Nucleus accumbens (tissue), 56 donors: ENCODE data around the gene GRID2.
"Not testable (repeated sequence)": the region's sequence is repeated elsewhere in the genome, so short reads cannot be mapped to it uniquely, and the experiment has no call there.

ENCODE experiments used
- DNase-seq, 56 donors: peaks; one replicate each; lab custom pipeline; 2025; lab: John Stamatoyannopoulos, UW

Gene GRID2

DNA sequence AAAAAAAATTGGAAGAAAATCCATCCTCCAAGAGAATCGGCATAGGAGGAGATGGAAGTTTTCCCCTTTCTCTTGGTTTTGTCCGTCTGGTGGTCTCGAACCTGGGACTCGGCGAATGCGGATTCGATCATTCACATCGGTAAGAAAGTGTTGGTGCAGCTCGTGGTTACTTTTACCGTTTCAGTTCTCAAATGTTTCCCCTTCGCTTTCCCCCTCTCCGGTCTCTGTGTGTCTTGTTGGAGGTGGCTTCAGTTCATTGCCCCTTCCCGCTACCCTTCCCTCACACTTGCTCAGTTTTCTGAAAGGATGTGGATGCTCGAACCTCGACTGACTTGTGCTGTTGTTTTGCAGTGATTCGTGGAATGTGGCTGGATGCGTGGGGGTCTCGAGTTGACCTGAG is 840 bp downstream of the GRID2 start:
- peak in 36 of 56 donors; percentile 1 to 60 (median 33) for DNase-seq

DNA sequence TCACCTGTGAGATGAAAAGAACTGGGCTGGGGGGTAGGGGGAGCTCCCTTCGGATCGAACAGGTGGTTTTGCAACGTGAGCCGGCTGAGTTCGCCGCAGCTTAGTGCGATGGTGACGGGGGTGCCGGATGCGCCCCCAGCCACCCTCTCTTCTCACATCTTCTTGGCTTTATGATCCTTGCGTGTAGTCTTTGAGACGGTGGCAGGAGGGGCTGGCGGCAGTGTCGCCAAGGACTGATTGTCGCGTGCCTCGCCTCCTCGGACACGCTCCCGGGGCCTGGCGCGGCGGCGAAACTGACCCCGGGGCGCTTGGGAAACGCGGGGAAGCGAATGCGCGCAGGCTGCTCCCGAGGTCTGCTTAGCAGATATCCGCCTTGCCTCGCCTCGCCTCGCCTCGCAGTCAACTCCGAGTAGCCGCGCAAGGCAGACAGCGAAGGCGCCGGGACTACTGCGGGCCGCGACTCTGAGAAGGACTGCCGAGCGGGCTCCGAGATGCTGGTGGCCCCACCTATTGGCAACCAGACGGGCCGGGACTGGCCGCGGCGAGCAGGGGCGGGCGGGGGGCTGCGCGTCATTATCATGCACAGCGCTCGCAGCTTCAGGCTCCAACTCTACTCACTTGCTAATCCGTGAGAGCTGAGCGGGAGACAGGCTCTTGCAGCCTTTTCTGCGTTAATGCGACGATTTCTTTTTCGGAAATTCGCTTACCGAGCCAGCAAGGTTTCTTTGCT is 1.5 kb downstream of the GRID2 start:
- peak in 55 of 56 donors; percentile 33 to 93 (median 82) for DNase-seq

DNA sequence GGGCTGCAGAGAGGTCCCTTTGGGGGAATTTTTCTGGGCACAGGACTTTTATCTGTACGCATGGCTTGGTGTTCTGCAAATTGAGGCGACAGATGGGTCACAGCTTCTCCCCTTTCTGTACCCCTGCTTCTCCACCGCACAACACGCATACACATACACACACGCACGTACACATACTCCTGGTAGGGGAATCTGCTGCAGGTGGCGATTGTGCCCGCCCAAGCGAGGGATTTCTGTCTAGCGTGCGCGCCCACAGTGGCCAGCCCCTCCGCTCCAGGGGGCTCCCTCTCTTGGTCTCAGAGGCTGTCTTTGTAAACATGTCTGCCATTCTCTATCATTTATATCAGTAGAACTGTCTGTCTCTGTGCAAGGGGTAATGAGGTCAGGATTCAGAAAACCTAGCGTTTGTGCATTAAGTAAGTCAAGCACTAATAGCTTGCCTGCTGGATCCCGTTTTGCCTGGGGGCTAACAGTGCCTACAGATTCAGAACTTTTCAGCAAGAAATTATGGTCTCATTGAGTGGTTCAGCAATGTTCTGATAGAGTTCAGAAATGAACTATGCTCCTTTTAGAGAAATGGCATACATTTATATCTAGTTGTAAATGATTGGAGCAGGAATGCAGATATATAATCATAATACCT is 2.2 kb downstream of the GRID2 start:
- peak in 40 of 56 donors; percentile 4 to 80 (median 55) for DNase-seq

DNA sequence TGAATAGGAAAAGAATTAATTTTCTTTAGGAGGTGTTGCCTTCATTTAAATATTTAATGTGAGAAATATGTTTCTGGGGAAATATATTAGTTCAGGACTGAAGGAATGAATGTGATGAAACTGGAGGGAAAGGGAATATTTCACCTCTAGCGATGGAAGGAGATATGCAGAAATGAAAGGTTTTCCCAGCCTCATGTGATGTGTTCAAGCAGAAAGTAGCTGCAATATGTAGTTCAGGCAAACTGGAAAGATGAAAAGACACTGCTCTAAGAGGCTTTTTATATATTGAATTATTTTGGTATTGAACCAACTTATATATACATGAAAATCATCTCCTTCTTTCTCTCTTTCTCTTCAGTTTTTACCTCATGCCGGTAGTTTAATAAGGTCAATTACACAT is 3.4 kb downstream of the GRID2 start:
- DNase-seq = no peak

DNA sequence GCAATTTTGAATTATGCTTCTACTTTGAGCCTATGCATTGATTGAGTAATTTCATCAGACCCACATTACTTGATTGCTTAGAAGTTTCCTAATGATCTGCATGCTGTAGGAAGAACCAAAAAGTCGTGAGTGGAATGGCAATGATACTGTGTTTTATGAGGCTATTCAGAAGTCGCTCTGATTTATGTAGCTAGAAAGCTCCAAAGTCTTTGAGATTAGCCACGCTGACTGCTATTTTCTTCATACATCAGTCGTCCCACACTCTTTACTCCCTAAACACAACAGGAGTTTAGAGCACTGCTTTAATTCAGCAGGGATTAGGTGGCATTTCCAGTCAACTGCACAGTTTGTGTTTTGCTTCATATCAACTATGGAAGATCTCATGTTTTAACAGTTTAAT is 4.1 kb downstream of the GRID2 start:
- DNase-seq = peak in 3 of 56 donors; percentile 1 to 25 (median 14)

DNA sequence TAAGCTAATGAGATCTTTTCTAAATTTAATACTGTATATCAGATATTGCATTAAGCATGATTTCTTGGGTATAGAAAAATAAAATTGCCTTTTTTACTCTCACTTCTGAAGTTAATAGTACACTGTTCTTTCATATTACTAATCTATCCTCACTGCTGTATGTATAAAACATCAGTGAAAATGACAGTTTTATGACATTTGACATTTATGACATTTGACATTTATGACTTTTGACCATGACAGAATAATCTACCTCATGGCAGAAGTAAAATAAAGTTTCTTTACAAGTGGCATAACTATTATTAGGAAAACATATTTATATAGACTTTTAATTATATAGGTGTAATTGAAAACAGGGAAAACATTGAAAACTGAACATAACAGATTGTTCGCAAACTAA is 13.3 kb downstream of the GRID2 start:
- no peak for DNase-seq

DNA sequence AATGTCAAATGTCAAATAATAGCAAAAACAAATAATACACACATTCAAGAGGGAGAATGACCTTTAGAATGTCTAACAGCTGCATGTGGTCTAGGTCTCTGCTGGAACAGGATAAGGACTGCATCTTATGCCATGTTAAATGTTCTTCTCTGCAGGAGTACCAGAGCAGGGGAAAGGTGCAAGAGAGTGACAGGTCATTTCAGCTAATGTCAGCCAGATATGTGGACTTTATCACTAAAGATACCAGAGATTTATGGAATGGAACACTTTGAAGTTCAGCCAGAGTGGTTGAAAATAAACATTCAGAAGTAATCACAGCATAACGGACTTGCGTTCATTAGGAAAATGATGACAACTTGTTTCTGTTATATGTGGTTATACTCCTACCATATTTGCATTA is 24.3 kb downstream of the GRID2 start:
- DNase-seq = no peak

DNA sequence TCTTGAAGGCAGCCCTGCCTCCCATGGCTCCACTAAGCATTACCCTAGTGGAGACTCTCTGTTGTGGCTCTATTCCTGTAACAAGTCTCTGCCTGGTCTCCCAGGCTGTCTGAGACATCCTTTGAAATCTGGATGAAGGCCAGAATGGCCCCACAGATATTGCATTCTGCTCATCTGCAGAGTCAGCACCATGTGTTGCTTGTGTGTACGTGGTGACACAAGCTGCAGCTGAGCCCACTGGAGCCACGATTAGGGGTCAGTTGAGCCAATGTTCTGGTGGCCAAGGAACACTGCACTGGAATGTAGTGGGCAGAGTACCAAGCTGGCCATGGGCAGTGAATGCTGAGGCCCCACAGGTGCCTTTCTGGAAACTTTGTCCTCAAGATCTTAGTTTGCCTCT is 29.2 kb downstream of the GRID2 start:
- DNase-seq = peak in 3 of 56 donors; percentile 0 to 40 (median 6)

DNA sequence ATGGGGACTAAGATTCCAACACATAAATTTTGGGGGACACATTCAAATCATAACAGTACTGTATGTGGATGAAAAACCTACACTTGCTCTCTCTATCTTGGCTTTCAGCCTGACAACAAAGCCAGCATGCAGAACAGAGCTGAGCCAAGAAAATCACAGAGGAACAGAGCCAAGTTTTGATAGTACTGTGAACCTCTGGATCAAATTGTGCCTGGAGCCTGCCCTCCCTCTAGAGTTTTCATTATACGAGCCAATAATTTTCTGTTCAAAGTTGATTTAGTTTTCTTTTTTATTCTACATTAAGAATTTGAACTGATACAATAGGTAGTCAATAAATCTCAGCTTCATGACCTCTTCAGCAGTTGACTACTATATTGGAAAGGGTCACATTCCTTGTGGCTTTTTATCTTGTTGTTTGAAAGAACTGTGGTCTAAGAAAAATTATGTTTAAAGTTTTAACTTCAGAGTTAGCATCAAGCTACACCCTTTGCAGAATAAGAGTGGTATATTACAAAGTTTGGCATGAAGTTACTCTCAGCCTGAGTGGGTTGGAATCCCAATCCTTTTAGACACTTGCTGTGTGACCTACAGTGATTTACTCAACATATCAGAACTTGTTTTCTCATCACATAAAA is 31.1 kb downstream of the GRID2 start:
- DNase-seq = peak in 1 of 56 donors; percentile 2

DNA sequence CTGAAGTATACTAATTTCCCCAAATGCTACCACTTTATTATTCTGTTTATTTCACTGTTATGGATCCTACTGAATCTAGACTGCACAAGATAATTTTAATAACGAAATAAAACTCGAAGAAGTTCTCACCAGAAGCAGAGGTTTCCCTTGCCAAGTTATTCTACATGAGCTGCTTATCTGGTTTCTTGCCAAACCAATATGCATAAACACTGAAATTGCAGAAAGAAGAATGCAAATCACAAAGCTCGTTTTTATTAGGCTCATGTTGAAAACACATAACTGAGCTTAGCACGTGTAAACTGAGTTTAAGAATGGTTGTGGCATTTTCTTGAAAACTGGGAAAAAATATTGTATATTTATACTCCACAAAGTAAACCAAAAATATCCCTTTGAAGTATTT is 35.9 kb downstream of the GRID2 start:
- DNase-seq = no peak

DNA sequence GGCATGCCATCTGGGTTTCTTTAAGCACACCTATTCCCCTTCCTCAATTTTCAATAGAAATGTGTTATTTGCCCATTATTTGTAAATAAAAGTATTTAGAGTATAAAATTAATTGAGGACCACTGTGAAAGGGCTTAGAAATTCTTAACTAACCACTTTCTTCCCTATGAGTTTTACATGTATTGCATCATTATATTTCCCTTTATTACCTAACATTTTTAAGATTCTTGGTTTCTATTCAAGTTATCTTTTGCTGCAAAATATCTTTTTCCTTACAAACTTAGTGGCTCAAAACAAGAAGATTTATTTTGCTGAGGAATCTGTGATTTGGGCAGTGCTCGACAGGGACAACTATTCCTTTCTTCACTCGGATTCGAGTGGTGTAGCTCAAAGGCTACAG is 40.5 kb downstream of the GRID2 start:
- no peak for DNase-seq

DNA sequence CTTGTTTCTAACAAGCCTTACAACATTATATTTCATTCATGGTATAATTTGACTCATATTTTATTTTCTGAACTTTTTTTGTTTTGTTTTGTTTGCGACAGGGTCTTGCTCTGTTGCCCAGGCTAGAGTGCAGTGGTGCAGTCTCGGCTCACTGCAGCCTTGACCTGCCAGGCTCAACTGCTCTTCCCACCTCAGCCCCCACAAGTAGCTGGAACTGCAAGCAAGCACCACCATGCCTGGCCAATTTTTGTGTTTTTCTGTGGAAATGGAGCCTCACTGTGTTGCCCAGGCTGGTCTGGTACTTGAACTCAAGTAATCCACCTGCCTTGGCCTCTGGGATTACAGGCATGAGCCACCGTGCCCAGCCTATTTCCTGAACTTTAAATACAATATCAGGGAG is 42.5 kb downstream of the GRID2 start:
- DNase-seq = no peak

DNA sequence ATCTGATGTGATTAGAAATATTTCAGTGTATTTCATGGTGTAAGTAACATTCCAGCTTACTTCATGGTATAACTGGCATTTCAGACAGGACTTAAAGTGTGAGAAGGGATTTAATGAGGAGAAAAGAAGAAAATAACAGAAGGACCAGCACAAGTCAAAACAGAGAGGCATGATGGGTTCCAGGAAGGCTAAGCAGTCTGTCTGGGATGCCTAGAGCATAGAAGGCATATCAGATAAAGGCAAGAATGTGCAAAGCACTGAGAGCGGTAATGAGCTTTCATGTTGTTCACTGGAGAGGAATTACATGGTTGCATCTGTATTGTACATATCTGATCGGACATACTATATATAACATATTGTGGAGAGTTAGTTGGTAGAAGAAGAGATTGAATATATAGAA is 54.2 kb downstream of the GRID2 start:
- no peak for DNase-seq

DNA sequence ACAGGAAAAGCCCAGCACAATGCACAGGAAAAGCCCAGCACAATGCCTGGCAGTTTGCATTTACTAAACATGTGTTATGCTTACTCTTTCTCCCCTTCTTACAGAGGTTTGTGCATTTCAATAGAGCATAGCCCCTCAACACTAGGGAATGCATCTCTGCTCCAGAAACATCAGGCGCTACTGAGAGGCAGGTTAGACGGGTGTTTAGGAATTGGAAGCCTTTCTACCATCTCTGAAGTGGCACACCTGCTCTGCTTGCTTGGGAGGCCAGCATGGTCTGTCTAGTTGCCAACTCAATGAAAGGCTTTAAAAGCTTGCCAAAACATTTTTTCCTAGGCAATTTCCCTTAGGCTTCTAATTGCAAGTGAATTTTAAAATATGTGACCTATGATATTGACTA is 55.7 kb downstream of the GRID2 start:
- DNase-seq = no peak

DNA sequence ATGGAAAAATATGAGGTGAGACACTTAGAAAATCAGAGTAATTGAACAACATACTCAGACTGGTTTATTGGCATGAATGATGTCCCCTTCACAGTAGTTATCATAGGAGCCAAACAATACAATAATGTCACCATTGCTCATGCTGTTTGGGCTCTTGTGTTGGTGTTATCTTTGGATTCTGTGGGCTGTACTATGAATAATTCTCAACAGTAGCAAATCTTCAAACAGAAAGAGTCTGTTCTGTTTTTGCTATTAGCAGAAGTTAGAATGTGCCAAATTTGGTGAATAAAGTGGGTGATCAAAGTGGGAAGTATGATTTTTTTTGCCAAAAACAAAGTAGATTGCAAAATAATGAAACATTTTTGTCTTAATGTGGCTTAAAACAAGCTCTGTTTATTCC is 58.3 kb downstream of the GRID2 start:
- DNase-seq = no peak

DNA sequence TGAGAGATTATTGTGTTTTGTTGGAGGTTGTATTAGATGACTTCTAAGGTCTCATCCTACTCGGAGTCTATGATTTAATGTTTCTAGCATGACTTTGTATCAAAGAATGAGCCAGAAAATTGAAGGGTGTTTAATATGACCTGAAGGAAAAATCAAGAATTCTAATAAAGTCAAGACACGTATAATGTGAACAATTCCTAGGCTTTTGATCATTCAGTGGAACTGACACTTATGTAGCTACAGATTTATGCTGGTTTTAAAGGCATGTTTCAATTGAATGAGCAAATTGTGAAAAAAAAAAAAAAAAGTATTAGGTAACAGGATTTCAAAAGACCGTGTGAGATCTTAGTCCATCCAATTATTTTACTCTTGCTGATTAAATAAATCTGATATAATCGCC is 64.9 kb downstream of the GRID2 start:
- no peak for DNase-seq

DNA sequence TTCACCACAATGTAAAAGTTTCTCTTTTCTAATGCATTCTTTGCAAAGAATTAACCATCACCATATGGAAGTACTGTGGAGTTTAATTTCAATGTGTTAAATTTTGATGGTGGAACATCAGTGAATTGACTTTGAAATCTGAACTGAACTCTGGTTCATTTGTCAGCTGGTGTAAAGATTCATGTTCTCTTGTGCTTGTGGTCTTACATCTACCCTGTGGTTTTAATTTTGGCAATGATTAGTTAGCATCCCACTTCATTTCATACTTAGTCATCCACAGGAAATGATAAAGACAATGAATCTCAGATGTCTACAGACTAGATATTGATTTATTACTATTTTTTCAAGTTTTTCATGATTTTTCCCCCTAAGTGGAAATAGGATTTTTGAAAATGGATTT is 77.8 kb downstream of the GRID2 start:
- no peak for DNase-seq

DNA sequence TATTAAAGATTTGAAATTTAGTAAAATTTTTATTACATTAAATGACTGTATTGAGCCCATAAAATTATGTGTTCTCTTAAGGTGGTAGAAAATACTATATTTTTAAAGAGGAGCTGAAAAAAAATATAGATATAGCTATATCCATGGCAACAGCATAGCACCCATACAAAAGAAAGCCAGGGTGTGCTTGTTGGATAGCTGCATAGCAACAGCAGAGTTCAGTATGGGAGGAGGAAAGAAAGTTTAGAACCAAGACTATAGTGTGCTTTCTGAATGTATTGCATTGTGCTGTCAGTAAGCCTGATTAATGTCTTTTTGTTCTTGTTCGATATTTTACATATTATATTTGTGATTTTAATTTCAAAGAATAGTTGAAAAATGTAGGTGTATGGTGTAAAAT is 78.4 kb downstream of the GRID2 start:
- no peak for DNase-seq

DNA sequence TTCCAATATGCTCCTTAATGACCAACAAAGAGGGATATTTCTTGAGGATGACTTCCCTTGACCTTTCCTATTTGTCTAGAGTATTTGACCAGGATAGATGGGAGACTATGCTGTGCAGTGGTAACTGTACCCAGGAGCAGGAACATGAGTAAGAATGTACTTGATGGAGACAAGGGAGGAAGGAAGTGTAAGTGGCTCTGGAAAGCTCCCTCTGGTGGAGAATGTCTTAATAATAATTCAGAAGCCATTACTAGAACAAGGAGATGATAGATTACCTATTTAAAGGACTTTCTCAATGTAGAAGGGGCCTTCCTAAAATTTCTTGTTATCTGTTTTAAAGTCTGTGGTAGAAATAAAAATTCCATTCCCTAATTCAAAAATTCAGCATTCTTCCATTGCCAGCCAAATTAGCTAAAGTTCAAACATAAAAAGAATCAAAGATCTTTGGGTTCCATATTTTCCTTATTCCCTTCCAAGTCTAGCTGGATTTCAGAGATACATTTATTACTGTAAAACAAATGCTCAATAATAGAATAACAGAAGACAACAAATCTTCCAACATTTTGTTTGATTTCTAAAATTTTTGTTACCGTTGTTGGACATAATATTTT is 83.8 kb downstream of the GRID2 start:
- peak in 3 of 56 donors; percentile 0 to 9 (median 5) for DNase-seq

DNA sequence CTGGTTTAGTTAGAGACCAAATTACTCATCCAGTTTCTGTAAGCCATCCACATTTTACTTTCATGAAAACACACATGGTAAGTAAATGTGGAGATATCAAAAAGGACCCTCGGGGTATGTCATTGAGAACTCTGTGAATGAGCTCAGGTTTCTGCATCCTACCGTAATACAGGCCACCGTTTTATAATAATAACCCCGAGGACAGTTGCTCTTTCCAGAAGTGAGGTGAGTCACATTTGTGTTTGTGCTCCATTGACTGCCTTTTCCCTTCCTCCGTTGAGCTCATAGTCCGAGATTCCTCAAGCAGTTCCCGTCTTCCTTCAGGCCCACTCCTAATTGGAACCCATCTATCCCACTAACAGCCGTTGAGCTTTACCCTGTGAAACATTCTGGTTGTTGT is 95.3 kb downstream of the GRID2 start:
- no peak for DNase-seq

DNA sequence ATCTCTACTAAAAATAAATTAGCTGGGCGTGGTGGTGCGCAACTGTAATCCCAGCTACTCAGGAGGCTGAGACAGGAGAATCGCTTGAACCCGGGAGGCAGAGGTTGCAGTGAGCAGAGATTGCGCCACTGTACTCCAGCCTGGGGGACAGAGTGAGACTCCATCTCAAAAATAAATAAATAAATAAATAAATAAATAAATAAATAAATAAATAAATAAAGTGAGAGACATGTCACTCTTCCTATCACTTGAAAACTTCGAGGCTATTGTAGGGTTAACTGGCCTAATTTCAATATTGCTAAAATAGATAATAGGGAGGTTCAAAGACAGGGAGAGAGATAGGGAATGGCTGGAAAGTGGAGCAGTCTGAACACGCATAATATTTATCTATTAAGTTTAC is 99.8 kb downstream of the GRID2 start:
- DNase-seq = not testable (repeated sequence)
